NCI-H2227 (cell line): ENCODE data around the gene SMIM44.
"Not testable (repeated sequence)": the region's sequence is repeated elsewhere in the genome, so short reads cannot be mapped to it uniquely, and the experiment has no call there.

Experiments used
- DNase-seq: peaks from one replicate; lab custom pipeline; 2025; ENCODE audit not compliant: unreplicated experiment; lab: John Stamatoyannopoulos, UW

Gene SMIM44

GRCh38 chr19:3483226-3483628 lies at the start of gene SMIM44:
Gene SMIM44 (minus strand): TSS chr19:3483441. CDS start chr19:3483403, 38 bp downstream.
- no peak for DNase-seq

DNA sequence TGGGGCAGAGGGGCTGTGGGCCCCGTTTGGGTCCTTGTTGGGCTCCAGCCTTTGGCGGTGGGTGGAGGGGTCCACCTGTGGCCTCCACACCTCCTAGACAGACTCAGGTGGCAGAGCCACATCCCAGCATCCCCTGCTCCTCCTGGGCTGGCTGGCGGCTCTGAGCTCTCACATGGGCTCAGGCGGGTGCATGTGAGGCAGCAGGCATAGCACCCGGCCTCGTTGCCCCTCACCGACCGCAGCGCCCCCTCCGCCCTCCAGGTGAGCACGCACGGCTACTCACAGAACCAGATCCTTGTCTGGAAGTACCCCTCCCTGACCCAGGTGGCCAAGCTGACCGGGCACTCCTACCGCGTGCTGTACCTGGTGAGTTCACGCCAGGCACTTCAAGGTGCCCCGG lies 49.8 kb upstream of the SMIM44 start:
- DNase-seq: no peak

DNA sequence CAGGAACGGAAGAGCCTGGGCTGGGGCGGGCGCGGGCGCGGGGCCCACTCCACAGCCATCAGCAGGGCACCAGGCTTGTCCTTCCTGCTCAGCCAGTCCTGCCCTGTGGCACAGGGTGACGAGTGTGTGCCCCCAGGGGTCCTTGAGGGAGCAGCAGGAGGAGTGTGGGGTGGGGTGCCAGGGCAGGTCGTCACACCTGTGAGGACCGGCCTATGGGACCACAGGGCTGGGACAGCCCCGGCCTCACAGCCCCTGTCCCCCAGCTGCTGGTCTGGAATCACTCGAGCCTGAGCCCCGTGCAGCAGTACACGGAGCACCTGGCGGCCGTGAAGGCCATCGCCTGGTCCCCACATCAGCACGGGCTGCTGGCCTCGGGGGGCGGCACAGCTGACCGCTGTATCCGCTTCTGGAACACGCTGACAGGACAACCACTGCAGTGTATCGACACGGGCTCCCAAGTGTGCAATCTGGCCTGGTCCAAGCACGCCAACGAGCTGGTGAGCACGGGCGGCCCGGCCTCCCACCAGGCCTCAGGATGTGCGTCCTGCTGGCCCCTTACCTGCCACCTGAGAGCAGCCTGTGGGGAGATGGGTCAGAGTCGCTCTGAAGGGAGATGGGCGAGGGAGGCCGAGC lies 49.0 kb upstream of the SMIM44 start:
- no peak for DNase-seq

DNA sequence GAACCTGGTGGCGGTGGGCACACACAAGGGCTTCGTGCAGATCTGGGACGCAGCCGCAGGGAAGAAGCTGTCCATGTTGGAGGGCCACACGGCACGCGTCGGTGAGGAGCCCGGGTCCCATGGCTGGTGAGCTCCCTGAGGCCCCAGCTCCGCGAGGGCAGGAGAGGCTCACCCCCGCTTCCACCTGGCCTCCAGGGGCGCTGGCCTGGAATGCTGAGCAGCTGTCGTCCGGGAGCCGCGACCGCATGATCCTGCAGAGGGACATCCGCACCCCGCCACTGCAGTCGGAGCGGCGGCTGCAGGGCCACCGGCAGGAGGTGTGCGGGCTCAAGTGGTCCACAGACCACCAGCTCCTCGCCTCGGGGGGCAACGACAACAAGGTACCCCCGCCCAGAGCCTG lies 48.5 kb upstream of the SMIM44 start:
- DNase-seq: no peak

- DNase-seq: no peak
Measured at GRCh38 chr19:3530389-3530788, 47.1 kb upstream of the SMIM44 start.

DNA sequence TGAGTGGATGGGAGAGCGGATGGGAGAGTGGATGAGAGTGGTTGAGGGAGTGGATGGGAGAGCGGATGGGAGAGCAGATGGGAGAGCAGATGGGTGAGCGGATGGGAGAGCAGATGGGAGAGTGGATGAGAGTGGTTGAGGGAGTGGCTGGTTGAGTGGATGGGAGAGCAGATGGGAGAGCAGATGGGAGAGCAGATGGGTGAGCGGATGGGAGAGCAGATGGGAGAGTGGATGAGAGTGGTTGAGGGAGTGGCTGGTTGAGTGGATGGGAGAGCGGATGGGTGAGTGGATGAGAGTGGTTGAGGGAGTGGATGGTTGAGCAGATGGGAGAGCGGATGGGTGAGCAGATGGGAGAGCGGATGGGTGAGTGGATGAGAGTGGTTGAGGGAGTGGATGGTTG lies 46.1 kb upstream of the SMIM44 start:
- DNase-seq: not testable (repeated sequence)

GRCh38 chr19:3528539-3529211 lies 45.4 kb upstream of the SMIM44 start:
- DNase-seq: no peak

DNA sequence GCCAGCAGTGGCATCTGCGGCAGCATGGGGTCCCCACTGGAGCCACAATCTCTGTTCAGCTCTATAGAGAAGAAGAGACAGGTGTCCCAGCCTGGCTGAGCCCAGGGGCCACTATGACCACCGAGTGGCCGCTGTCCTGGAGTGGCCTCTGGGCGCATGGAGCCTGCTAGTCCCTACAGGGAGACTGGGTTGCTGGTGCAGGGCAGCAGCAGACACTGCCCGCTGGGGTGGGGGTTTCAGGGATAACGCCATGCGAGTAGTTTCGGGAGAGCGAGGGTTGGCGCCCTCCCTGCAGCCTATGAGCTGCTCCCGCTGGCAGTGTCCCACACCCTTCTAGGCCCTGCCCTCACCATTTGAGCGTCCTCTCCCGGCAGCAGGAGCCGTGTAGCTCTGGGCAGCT lies 44.8 kb upstream of the SMIM44 start:
- DNase-seq: no peak

GRCh38 chr19:3527238-3527910 lies 44.1 kb upstream of the SMIM44 start:
- no peak for DNase-seq

- DNase-seq: no peak
Measured at GRCh38 chr19:3526507-3527237, 43.4 kb upstream of the SMIM44 start.

DNA sequence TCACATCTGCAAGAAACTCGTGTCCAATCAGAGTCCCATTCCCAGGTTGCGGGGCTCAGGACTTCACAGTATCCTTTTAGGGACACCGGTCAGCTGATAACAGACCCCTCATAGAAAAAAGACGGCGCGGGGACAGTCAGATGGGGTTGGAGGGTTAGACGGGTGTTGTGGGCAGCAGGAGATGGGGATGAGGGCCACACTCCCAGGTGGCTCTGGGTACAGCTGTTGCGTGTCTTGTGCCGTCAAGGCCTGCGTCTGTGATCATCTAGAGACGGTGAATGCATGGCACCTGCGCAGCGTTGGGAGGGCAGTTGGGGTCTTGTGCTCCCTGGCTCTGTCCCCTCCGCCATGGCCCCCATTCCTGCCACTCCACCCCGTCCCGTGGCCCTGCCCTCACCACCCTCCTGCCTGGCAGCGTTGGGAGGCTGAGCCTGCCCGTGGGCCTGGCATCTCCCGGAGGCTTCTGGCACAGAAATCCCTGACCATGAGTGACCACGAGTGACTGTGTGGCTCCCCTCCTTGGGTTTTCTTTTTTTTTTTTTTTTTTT lies 41.7 kb upstream of the SMIM44 start:
- DNase-seq: no peak

DNA sequence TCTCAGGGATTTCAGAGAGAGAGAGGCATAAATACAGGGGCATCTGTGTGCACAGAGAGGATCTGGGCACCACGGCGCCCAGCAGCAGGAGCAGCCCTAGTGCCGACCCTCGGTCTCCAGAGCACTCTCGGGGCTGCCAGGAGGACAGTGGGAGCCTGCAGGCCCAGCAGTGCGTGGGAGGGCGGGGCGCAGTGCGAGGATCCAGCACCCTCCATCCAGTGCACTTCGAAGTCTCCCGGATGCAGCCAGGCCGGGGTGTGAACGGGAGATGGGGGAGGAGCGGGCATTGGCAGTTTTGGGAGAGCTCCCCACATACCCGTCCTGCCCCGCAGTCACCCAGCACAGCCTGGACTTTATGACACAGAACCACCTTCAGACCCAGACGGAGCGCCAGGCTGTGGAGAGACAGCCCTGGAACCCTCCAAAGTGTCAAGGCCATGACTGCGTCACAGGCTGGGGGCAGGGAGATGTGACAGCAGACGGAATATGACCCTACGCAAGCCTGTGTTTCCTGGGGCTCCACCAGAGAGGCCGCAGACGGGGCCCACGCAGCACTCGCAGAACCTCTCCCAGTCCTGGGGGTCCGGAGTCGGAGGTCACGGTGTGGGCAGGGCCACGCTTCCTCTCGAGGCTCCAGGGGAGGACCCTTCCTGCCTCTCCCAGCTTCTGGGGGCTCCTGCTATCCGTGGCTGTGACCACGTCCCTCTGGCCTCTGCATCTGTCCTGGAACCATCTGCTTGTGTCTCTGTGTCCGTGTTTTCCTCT lies 41.0 kb upstream of the SMIM44 start:
- DNase-seq: no peak

DNA sequence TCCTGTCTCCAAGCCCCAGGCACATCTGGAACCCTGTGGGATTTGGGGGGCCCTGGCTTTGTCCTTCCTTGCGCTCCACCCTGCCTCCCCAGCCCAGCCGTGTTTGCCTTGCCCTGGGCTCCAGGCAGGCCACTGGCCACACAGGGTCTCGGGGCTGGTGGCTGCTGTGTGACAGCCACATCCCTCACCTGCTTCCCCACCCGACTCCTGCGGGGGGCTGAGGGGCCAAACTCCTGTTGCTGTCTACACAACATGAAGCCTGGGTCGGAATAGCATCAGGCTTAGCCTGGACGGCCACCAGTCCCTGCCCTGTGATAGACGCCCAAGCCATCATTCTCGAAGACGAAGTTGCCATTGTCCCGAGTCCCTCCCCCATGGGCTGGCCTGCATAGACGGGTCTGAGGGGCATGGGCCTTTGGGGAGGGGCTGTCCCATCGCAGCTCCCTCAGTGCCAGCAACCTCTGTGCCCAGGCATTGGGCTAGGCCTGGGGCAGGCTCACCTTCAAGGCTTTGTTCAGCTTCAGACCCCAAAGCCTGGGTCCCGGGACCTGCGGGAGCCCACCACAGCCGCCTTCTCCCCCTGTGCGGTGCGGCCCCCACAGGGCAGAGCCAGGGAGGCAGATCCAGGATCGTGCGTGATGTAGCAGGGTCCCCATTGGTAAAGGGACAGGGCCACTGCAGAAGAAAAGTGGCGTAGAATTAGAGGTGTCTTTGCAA lies 40.3 kb upstream of the SMIM44 start:
- DNase-seq: no peak

GRCh38 chr19:3522421-3523360 lies 39.5 kb upstream of the SMIM44 start:
- no peak for DNase-seq

DNA sequence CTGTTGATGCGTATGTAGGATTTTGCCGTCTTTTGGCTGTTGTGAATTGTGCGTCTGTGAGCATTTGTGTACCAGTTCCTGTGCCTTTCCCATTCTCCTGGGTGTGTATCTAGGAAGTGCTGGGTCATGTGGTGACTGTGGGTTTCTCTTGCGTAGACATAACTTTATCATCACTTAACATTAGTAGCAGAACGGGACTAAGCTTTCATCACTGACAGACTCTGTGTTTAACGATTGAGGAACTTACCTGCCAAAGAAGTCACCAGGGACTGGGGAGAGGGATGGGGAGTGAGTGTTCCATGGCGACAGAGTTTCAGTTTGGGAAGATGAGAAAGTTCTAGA lies 37.8 kb upstream of the SMIM44 start:
- DNase-seq: no peak

DNA sequence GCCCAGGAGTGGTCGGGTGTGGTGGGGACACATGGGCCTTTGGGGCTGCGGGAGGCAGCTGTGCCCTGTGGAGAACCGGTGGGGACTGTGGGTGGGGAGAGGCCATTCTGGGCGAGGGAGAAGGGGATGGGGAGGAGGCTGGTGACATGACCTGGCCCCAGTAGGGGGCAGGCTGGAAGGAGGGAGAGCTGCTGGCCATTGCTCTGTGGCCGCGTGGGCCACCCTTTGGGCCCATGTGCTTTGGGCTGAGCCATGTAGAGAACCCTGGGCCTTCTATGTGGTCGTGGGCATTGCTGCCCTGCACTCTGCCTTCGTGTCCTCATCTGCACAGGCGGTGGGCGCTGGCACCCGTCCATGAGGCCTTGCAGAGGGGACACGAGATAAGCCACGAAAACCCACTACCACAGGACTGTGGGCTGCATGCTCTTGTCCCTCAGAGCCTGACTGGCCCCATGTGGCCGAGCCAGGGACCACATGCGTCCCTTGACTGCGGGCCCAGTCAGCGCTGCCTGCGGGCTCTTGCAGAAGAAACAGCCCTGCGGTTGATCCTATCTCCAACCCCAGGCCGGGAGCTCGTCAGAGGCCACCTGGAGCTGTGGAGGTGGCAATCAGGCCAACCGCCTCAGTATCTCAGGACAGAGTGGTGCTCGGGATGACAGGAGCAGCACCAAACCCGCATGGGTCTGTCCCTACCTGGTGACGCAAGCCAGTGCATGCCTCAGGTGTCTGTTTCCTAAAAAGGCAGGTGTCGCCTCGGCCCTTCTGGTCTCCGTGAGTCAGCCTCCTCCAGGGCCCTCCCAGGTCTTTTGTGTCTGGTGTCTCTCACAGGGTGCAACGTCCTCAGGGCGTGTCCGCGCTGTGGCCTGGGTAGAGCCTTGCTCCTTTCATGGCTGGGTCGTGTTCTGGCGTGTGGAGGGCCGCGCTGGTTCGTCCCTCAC lies 37.2 kb upstream of the SMIM44 start:
- DNase-seq: no peak

- no peak for DNase-seq
Measured at GRCh38 chr19:3519126-3519525, 35.9 kb upstream of the SMIM44 start.

DNA sequence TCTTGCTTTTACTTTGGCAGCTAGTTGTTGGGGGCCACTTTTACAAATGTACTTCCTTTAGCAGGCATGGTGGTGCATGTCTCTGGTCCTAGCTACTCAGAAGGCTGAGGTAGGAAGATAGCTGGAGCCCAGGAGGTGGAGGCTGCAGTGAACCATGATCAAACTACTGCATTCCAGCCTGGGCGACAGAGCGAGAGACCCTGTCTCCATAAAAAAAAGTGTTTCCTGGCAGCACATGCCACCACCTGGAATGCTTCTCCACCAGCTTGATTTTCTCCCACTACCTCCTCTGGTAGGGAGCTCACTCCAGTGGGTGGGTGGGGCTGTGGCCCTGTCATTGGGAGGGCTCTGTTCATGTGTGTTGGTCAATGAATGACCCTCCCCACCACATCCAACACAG lies 35.4 kb upstream of the SMIM44 start:
- DNase-seq: no peak
